Activated CD4-positive, alpha-beta T cell treated with anti-CD3 and anti-CD28 coated beads for 1 hour (primary cell): Measurements from ENCODE around the gene CHRM5.
"Not testable (repeated sequence)": the region's sequence is repeated elsewhere in the genome, so short reads cannot be mapped to it uniquely, and the experiment has no call there.

Experiments used
- DNase-seq: peaks from one replicate; pipeline ENCODE4 v3.0.0-alpha.2; 2020

CHRM5 gene

DNA sequence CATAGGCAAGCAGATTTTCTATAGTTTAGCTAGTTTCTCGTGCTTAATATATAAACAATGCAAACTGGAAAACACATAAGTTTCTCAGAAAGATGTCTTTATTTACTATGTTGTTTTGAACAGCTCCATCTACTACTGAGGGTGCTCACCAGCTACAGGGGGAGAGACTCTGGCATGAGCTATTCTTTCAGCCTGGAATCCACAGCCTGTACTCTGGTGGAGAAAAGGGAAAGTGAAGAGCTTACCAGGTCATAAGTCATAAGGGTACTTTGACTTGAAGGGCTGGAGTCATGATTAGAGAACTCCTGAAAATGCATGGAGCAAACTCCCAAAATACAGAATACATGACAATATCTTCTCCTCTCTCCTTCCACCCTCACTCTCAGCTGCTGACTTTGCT, 75.1 kb downstream of the CHRM5 start:
- no peak for DNase-seq

DNA sequence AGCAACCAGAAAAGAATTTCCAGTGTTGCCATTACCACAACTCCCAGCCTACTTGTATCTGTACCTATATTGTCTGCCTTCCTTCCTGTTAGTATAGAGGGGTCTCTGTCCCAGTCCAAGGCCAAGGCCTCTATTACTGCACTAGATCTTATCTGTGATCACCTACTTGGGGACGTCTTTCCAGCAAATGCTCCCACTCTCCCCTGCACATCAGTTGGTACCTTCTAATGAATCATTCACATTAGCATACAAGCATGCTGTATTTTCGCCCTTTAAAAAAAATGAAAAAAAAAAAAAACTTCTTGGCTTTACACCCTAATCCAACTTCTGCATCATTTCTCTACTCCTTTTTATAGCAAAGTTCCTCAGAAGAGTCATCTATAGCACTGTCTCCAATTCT, 75.5 kb downstream of the CHRM5 start:
- DNase-seq: no peak

- no peak for DNase-seq
Measured at GRCh38 chr15:34046471-34047145, 78.3 kb downstream of the CHRM5 start.

DNA sequence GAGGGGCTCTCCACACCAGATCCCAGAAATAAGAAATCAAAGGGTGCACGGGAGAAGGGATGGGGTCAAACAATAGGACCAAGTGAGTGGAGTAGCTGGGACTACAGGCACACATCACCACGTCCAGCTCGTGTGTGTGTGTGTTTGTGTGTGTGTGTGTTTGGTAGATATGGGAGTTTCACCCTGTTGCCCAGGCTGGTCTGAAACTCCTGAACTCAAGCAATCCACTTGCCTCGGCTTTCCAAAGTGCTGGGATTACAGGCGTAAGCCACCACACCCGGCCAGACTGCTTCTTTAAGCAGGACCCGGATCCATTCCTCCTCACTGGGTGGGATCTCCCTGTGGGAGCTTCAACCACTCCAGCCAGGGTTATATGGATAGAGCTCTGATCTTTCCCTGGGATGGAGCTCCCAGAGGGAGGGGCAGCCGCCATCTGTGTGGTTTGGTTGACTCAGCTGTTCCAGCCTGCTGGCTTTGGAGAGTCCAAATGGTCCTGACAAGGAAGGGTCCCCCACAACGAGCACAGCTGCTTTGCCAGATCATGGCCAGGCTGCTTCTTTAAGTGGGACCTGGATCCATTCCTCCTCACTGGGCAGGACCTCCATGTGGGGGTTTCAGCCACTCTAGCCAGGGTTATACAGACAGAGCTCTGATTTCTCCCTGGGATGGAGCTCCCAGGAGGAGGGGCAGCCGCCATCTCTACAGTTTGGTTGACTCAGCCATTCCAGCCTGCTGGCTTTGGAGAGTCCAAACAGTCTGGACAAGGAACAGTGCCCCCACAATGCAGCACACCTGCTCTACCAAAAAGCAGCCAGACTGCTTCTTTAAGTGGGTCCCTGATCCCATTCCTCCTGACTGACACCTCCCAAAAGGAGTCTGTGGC, 79.8 kb downstream of the CHRM5 start:
- no peak for DNase-seq

DNA sequence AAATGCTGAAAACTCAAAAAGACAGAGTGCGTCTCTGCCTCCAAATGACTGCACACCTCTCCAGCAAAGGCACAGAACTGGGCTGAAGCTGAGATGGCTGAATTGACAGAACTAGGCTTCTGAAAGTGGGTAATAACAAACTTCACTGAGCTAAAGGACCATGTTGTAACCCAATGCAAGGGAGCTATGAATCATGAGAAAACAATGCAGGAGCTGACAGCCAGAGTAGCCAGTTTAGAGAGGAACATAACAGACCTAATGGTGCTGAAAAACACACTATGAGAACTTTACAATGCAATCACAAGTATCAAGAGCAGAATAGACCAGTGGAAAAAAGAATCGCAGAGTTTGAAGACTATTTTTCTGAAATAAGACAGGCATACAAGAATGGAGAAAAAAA, 80.8 kb downstream of the CHRM5 start:
- DNase-seq: no peak

- DNase-seq: not testable (repeated sequence)
Measured at GRCh38 chr15:34050385-34050784, 82.1 kb downstream of the CHRM5 start.

GRCh38 chr15:34054081-34054707, 85.9 kb downstream of the CHRM5 start:
- no peak for DNase-seq

DNA sequence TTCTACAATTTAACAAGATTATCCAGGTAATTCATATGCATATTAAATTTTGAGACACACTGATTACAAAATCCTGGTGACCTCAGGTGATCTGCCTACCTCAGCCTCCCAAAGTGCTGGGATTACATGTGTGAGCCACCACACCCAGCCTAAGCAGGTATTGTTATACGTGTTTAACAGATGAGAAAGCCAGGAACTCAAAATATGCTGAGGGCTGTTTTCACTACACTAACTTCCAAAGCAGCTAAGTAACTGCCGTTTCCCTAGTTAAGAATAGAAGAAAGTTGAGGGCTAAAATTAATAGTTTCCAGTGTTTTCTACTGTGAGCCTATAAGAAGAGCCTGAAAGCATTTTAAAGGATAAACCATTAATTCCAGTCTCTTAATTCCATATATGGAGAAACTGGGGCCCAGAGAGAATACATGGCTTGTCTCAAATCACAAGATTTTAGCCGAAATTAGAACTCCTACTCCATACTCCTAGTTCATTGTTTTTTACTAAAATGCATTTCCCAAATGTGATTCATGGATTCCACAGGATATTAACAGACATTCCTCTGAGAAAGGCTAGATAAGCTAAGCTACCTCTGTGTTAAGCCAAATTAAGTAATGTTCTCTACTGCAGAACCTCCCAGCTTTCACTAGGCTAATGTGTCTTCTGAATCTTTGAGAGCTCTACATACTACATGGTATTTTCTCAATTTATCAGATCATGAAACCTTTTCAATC, 87.7 kb downstream of the CHRM5 start:
- no peak for DNase-seq

DNA sequence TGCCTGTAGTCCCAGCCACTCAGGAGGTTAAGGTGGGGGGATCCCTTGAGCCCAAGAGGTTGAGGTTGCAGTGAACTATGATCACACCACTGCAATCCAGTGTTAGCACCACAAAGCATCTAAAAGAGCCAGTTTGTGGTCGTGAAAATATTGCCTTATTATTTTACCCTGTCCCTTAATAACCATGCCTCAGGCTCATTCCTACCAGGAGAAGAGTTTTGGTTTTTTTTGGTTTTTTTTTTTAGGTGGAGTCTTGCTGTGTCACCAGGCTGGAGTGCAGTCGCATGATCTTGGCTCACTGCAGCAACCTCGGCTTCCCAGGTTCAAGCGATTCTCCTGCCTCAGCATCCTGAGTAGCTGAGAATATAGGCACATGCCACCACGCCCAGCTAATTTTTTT, 88.6 kb downstream of the CHRM5 start:
- DNase-seq: no peak

GRCh38 chr15:34059476-34059875, 91.2 kb downstream of the CHRM5 start:
- DNase-seq: no peak

- no peak for DNase-seq
Measured at GRCh38 chr15:34059946-34060345, 91.6 kb downstream of the CHRM5 start.

- DNase-seq: no peak
Measured at GRCh38 chr15:34064438-34064837, 96.1 kb downstream of the CHRM5 start.

DNA sequence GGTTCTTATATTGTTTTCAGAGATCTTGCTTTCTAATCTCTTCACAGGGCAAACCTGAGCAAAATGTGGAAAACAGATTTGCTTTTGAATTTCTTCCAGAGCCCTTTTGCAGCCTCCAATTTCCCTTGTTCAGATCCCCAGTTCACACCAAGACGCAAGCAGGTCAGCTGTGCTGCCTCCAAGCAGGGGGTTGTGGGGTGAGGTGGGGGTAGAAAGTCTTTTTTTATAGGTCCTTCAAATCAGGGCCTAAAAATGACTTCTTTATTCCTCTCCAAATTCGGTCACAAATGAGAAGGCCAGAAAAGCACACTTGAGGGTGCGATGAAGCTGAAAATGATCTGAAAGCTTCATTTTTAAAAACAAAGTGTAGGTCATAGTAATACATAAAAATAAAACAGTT, 97.0 kb downstream of the CHRM5 start:
- no peak for DNase-seq

DNA sequence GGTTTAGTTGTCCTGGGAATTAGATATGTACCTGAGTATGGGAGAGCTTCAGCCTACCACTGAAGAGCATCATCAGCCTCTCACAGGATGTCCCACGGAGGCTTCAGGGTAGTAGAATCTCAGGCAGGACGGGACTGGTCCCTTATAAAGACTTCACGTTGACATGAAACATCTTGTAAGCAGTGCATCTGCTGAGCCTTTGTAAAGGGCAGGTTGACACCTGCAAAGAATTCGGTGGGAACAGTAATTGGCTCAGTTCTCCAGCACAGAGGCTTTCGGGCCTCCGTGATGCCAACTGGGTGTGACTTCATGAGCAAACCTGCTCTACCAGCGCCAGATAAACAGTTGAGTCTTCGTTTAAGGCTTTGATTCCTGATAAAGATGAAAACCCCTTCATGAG, 97.6 kb downstream of the CHRM5 start:
- DNase-seq: no peak

DNA sequence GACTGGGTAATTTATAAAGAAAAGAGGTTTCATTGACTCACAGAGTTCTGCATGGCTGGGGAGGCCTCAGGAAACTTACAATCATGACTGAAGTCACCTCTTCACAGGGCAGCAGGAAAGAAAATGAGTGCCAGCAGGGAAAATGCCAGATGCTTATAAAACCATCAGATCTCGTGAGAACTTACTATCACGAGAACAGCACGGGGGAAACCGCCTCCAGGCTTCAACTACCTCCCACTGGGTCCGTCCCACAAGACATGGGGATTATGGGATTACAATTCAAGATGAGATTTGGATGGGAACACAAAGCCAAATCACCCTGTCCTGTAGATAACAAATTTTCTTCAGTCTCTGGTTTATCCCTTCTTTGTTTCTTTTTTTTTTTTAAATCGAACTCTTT, 101.7 kb downstream of the CHRM5 start:
- DNase-seq: no peak

- DNase-seq: no peak
Measured at GRCh38 chr15:34076785-34077184, 108.5 kb downstream of the CHRM5 start.

GRCh38 chr15:34078900-34079299, 110.6 kb downstream of the CHRM5 start:
- no peak for DNase-seq

GRCh38 chr15:34079904-34080303, 111.6 kb downstream of the CHRM5 start:
- no peak for DNase-seq

- DNase-seq: no peak
Measured at GRCh38 chr15:34084086-34084485, 115.8 kb downstream of the CHRM5 start.

GRCh38 chr15:34085746-34086145, 117.4 kb downstream of the CHRM5 start:
- DNase-seq: no peak

DNA sequence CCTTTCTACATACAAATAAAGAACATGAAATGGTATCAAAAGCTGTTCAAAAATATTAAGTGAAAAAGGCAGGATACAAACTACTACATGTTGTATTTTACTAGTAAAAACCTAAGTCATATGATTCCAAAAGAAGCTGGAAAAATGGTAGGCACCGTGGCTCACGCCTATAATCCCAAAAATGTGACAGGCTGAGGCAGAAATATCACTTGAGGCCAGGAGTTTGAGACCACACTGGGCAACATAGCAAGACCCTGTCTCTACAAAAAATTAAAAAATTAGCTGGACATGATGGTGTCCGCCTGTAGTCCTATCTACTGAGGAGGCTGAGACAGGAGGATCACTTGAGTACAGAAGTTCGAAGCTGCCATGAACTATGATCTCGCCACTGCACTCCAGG, 131.6 kb downstream of the CHRM5 start:
- no peak for DNase-seq

DNA sequence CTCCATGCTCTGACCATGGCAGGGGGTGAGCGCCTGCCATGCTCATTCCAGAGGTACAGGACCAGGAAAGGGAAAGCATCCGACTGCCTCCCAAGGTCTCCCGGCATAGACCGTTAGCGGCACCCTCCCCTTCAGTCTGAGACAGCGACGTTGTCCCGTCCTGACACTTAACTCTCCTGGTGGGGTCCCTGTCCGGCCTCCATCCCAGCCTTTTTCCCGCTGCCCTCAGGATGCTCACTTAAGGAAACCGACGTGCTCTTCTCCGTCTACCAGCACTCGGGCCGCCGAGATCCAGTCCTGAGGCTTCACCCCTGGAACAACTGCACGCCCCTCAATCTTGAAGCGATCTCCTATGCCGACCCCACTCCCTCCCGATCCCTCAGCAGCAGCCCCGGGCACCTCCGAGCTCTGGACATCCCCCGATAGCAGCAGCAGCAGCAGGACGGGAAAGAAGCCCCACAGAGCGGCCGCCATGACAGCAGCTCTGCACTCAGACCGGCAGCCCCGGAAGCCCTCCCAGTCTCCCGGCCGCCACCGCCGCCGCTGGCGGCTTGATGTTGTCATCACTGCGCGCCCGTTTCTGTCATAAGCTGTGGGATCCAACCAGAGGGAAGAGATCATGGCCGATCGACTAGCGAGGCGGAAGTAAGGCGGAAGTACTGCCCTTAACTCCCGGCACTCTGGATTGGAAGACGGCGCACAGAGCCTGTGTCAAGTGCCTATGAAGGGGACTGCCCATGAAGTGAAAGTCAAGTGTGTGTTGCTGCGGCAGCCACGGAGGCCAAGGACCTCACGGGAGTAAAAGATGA, 133.3 kb downstream of the CHRM5 start, which contains the start of the genes EMC7 and PGBD4:
Gene EMC7, minus strand, starts transcription at position 497 of the 809 bp plus-strand sequence. Its CDS starts 23 bp downstream, at position 474.
Gene PGBD4, plus strand, starts transcription at position 718 of the 809 bp plus-strand sequence. CDS start 449 bp downstream, outside the sequence.
- peak; percentile 100 for DNase-seq
